GM18508 (cell line): ENCODE data around the gene LRCH1.
"Not testable (repeated sequence)": the region's sequence is repeated elsewhere in the genome, so short reads cannot be mapped to it uniquely, and the experiment has no call there.

Experiments
- ATAC-seq: cut with Tn5 transposase; IDR thresholded peaks from one replicate; pipeline ENCODE4 v1.9.1; 2021; ENCODE audit warnings: moderate number of reproducible peaks; ENCODE audit not compliant: insufficient read depth, unreplicated experiment

LRCH1 gene

GRCh38 chr13:46552889-46553520 lies at the start of gene LRCH1:
LRCH1 (plus strand) TSS chr13:46553170; CDS start chr13:46553397, 227 bp downstream.
- ATAC-seq: no peak

- ATAC-seq: no peak
Observed at GRCh38 chr13:46504036-46504435, 48.9 kb upstream of the LRCH1 start.

GRCh38 chr13:46507981-46508380 lies 45.0 kb upstream of the LRCH1 start:
- ATAC-seq: no peak

GRCh38 chr13:46509981-46510380 lies 43.0 kb upstream of the LRCH1 start:
- no peak for ATAC-seq

- no peak for ATAC-seq
Observed at GRCh38 chr13:46515803-46516202, 37.2 kb upstream of the LRCH1 start.

GRCh38 chr13:46516599-46517338 lies 36.2 kb upstream of the LRCH1 start:
- no peak for ATAC-seq

GRCh38 chr13:46517748-46518147 lies 35.2 kb upstream of the LRCH1 start:
- not testable (repeated sequence) for ATAC-seq

- no peak for ATAC-seq
Observed at GRCh38 chr13:46519182-46519581, 33.8 kb upstream of the LRCH1 start.

GRCh38 chr13:46520166-46520565 lies 32.8 kb upstream of the LRCH1 start:
- ATAC-seq: no peak

- no peak for ATAC-seq
Observed at GRCh38 chr13:46521486-46521885, 31.5 kb upstream of the LRCH1 start.

GRCh38 chr13:46521921-46522747 lies 30.8 kb upstream of the LRCH1 start:
- ATAC-seq: no peak

- ATAC-seq: no peak
Observed at GRCh38 chr13:46522748-46523030, 30.3 kb upstream of the LRCH1 start.

GRCh38 chr13:46523972-46524752 lies 28.8 kb upstream of the LRCH1 start:
- no peak for ATAC-seq

GRCh38 chr13:46526100-46526735 lies 26.8 kb upstream of the LRCH1 start:
- ATAC-seq: no peak

- ATAC-seq: no peak
Observed at GRCh38 chr13:46526740-46527139, 26.2 kb upstream of the LRCH1 start.

GRCh38 chr13:46527237-46527636 lies 25.7 kb upstream of the LRCH1 start:
- no peak for ATAC-seq

- ATAC-seq: no peak
Observed at GRCh38 chr13:46529216-46529919, 23.6 kb upstream of the LRCH1 start.

- no peak for ATAC-seq
Observed at GRCh38 chr13:46530084-46530935, 22.7 kb upstream of the LRCH1 start.

GRCh38 chr13:46531953-46532352 lies 21.0 kb upstream of the LRCH1 start:
- ATAC-seq: no peak
